Germinal center (tissue), 1 donor: ENCODE measurements around the gene PDE1C.
A peak's percentile ranks its signal among the peaks of the same experiment; 100 is the strongest.
"Not testable (repeated sequence)": the region's sequence is repeated elsewhere in the genome, so short reads cannot be mapped to it uniquely, and the experiment has no call there.

Experiments
- DNase-seq: peaks from one replicate; pipeline ENCODE4 v3.0.0; 2012; ENCODE audit warnings: mixed read lengths, low spot score

The PDE1C gene

GRCh38 chr7:31850066-31850465 is 220.1 kb downstream of the PDE1C start:
- no peak for DNase-seq

- no peak for DNase-seq
Observed at GRCh38 chr7:31835471-31835870, 234.7 kb downstream of the PDE1C start.

- DNase-seq = not testable (repeated sequence)
Observed at GRCh38 chr7:31833625-31834024, 236.6 kb downstream of the PDE1C start.

- DNase-seq = no peak
Observed at GRCh38 chr7:31828520-31828919, 241.7 kb downstream of the PDE1C start.

GRCh38 chr7:31825576-31825975 is 244.6 kb downstream of the PDE1C start:
- DNase-seq = no peak

- no peak for DNase-seq
Observed at GRCh38 chr7:31819031-31819430, 251.2 kb downstream of the PDE1C start.

GRCh38 chr7:31816810-31817209 is 253.4 kb downstream of the PDE1C start:
- no peak for DNase-seq

DNA sequence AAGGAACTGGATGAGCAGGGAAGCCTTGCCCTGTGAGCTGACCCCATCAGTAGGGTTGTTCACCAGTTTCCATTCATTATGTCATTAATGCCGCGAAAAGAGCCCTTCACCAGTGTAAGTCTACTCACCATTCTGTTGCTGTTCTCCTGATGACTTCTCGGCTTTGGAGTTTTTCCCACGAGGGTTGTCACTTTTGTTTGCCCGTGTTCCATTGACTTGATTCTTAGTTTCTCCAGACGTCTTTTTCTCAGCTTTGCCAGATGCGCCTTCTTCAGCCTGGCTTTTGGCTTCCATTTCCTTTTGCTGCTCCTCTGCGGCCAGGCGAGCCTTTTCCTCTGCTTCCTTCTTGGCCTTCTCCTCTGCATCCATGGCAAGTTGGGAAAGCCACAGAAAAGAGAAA is 254.4 kb downstream of the PDE1C start:
- no peak for DNase-seq

GRCh38 chr7:31814187-31814586 is 256.0 kb downstream of the PDE1C start:
- DNase-seq = no peak

DNA sequence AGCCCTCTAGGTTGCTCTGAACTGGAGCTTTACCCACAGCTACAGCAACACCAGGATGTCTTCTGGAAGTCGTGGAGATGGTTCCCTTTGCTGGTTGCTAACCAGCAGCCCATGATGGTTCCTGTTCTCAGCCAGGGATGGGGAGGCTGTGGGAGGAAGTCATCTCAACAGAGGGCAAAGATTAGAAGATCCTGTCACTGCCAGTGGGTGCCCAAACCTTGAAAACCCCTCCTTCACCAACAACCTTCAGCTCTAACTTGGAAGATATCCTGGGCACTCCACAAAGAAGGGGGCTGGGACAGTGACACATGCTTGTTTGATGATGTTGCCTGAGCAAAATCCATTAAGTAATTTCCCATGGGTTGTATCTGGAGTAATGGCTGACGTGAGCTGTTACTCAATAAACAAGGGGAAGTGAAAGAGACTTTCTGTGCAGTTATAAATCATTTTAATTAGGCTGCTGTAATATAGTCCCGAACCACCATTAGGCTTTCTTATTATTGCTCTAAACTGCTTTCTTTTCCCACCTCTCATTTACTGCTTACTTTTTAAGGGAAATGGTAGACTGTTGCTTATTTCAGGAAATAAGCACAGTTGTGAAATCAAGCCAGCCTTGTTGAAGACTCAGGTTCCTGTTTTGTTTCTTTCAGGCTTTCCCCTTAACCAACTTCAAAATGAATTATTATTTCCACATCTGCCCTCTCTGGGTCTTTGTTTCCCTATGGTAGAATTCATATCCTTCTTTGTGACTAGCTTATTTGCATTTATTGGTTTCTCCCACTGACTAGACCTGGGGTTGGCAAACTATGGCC is 258.4 kb downstream of the PDE1C start:
- DNase-seq = no peak

- DNase-seq = no peak
Observed at GRCh38 chr7:31805209-31805818, 264.9 kb downstream of the PDE1C start.

DNA sequence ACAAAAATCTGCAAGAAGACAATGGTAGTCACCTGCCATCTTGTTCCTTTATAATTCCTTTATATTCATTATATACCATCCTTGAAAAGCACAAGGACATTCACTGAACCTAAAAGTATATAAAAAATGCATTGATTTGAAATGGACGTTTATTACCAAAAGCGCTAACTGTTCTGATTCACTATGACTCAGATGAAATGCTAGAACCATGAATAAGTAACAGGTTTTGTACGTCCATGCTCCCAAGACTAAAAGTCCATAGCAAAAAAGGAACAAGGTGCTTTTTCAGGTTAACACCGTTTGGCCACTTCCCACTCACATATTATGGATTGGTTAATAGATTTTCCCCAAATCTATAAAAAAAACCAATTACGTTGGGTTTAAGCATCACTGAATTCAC is 273.8 kb downstream of the PDE1C start:
- DNase-seq = no peak

DNA sequence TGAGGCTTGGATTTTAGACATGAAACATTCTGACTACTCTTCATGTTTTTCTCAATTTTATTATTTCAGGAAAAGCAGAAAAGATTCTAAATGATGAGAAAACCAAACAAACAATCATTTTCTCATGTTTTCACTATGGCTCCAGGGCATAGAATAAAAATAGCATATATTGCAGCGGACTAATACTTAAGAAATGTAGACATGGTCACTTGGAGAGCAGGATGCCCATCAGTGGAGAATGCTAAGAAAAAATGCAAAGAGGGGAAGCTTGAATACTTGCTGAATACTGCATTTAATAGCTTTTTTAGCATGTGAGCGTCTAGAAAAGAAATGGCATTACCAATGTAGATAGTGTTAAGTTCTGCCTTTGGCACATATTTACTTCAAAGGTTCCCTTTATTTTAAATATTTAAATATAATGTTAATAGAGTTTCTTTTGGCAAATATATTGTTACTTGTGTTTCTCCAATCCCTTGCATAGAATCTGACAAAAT is 275.3 kb downstream of the PDE1C start:
- no peak for DNase-seq

DNA sequence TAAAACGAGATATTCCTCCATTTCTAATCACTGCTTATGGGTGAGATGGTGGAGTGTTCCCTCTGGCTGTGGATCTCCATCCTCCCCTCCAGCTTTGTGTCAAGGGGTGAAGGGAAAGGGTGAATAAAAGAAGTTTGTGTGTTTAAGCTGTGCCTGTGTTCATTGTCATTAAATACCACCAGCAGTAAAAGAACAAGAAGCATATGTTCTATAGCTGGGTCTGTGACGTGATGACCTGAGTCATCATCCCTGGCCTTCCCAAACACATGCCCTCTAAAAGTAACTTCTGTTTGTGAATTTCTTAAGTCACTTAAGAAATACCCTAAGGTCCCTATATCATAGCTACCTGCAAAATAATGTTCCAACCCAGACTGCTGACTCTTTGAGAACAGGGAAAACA is 278.3 kb downstream of the PDE1C start:
- no peak for DNase-seq

- DNase-seq = no peak
Observed at GRCh38 chr7:31788883-31789680, 281.1 kb downstream of the PDE1C start.

DNA sequence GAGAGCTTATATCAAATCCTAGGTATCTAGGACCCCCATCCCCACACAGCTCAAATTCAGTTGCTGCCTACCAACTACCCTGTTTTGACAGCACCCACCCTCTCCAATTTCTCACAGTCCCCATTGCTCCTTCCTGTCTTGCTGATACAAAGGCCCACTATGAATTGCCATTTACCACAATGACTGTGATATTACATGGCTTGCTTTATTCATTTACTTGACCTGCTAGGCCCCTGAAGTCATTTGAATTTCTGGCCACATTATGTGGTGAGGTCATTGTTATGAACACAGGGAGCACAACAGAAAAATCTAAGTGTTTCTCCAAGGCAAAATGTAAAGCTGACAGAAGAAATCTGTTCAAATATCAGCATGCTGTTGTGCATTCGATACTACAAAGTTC is 281.8 kb downstream of the PDE1C start:
- DNase-seq = no peak

- DNase-seq = no peak
Observed at GRCh38 chr7:31786326-31786725, 283.9 kb downstream of the PDE1C start.

GRCh38 chr7:31785101-31785500 is 285.1 kb downstream of the PDE1C start:
- no peak for DNase-seq

DNA sequence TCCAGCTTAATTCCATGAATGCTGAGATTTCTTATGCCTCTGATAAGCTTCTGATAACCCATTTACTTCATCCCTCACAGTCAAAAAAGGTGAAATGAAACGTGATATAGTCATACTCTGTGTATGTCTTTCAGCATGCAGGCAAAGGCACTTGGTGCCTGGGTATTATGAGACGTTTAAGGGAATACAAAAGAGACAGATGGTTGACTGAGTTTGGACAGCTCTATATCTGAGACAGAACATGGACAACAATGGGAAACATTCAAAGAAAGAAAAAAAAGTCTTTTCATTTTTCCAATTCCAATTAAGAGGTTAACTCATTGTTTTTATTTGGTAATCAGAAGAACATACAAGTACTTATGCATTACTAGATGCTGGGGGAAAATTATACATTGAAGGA is 287.0 kb downstream of the PDE1C start:
- no peak for DNase-seq

DNA sequence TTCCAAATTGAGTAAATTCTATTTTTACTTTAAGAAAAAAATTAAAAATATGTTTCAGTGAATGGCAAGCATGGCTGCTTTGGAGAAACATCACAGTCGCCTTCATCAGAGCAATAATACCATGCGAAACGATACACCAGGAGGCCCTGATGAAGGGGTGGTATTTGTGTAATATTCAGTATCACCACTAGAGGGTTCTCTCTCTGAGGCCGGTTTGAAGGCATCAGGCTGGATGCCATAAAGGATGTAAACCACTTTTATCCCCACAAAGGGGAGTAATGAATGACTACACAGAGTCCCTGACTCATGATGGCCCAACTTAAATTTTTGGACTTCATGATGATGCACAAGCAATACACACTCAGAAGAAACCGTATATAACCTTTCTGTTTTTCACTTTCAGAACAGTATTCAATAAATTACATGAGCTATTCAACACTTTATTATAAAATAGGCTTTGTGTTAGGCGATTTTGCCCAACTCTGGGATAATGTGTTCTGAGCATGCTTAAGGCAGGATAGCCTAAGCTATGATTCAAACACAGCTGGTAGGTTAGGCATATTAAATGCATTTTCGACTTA is 287.7 kb downstream of the PDE1C start:
- peak; percentile 37 for DNase-seq

- DNase-seq = no peak
Observed at GRCh38 chr7:31778296-31778695, 291.9 kb downstream of the PDE1C start.

DNA sequence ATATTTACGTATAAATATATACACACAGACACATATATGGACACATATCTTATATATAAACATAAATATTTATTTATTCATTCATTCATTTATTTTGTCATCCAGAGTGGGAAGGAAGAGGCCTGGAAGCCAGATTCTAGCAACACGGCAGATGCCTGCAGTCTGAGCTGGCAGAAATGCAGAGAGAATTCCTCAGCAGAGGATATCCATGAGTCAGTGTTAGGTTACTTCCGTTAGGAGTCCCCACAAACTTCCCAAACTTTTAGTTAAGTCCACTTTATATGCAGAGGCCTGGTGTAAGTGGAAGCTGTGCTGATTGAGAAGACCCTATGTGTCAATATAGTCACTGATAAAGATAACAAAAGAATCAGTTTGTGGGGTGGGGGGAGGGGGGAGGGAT is 293.6 kb downstream of the PDE1C start:
- no peak for DNase-seq
